ENCODE measurements around the gene UHMK1.

UHMK1 gene

GRCh38 chr1:162530988-162531319 lies 33.3 kb downstream of the UHMK1 start:
- DNase-seq: no peak

- DNase-seq: no peak
Measured at GRCh38 chr1:162535501-162535900, 37.9 kb downstream of the UHMK1 start.

GRCh38 chr1:162536511-162536910 lies 38.9 kb downstream of the UHMK1 start:
- DNase-seq: no peak

- no peak for DNase-seq
Measured at GRCh38 chr1:162537216-162537615, 39.6 kb downstream of the UHMK1 start.

GRCh38 chr1:162538815-162539431 lies 41.3 kb downstream of the UHMK1 start:
- no peak for DNase-seq

GRCh38 chr1:162541619-162542141 lies 44.1 kb downstream of the UHMK1 start:
- DNase-seq: no peak

- DNase-seq: no peak
Measured at GRCh38 chr1:162543228-162543627, 45.6 kb downstream of the UHMK1 start.

GRCh38 chr1:162548170-162548569 lies 50.6 kb downstream of the UHMK1 start:
- no peak for DNase-seq

GRCh38 chr1:162549001-162549400 lies 51.4 kb downstream of the UHMK1 start:
- DNase-seq: no peak

GRCh38 chr1:162550925-162551324 lies 53.3 kb downstream of the UHMK1 start:
- no peak for DNase-seq

- DNase-seq: no peak
Measured at GRCh38 chr1:162551969-162552683, 54.5 kb downstream of the UHMK1 start.

- DNase-seq: no peak
Measured at GRCh38 chr1:162552684-162553252, 55.1 kb downstream of the UHMK1 start.

- DNase-seq: no peak
Measured at GRCh38 chr1:162554258-162554657, 56.6 kb downstream of the UHMK1 start.

- no peak for DNase-seq
Measured at GRCh38 chr1:162557536-162557935, 59.9 kb downstream of the UHMK1 start.

GRCh38 chr1:162560303-162561036 lies 62.9 kb downstream of the UHMK1 start:
- DNase-seq: no peak

GRCh38 chr1:162561037-162561615 lies 63.5 kb downstream of the UHMK1 start:
- peak; percentile 99 for DNase-seq

- no peak for DNase-seq
Measured at GRCh38 chr1:162561616-162562469, 64.2 kb downstream of the UHMK1 start, which contains the start of gene UAP1. Gene UAP1, plus strand, starts transcription at chr1:162561722. Its CDS starts 4,347 bp downstream, at chr1:162566069.

- no peak for DNase-seq
Measured at GRCh38 chr1:162562470-162562828, 64.8 kb downstream of the UHMK1 start.

- no peak for DNase-seq
Measured at GRCh38 chr1:162564762-162565218, 67.2 kb downstream of the UHMK1 start.

- no peak for DNase-seq
Measured at GRCh38 chr1:162565460-162565859, 67.8 kb downstream of the UHMK1 start.

GRCh38 chr1:162566870-162567269 lies 69.3 kb downstream of the UHMK1 start:
- no peak for DNase-seq

- DNase-seq: no peak
Measured at GRCh38 chr1:162568802-162569201, 71.2 kb downstream of the UHMK1 start.

Measured in activated naive CD4-positive, alpha-beta T cell treated with Interleukin-2 at 50 U/mL for 16 hours (primary cell).